ENCODE data around the gene CP.

CP gene

GRCh38 chr3:149145974-149146373 is 75.7 kb downstream of the CP start:
- Histone ChIP-seq H3K27ac (ENCODE audit: low read length) (peak overlapping the region; percentile 0), H3K27me3 (ENCODE audit: low read depth, low read length) (no peaks in the 10 kb centered on the region), H3K4me3 (ENCODE audit: low read depth in 1 of 2, low read length in 2 of 2) (no peak overlapping the region), H3K9me3 (ENCODE audit: control insufficient read depth in 1 of 2, low read length in 2 of 2) (no peaks in the 10 kb centered on the region), H3K36me3 (ENCODE audit: control insufficient read depth in 1 of 2, insufficient read depth in 2 of 2, low read length in 2 of 2) (peaks cover 28 to 37% of the 10 kb centered on the region in 2 donors), H3K4me1 (ENCODE audit: control insufficient read depth in 1 of 2, insufficient read depth in 2 of 2, low read length in 2 of 2) (no peaks in the 10 kb centered on the region)

GRCh38 chr3:149145356-149145755 is 76.3 kb downstream of the CP start:
- H3K4me1 ChIP-seq (ENCODE audit: control insufficient read depth in 1 of 2, insufficient read depth in 2 of 2, low read length in 2 of 2) = no peaks in the 10 kb centered on the region
- peaks cover 25 to 36% of the 10 kb centered on the region in 2 donors for H3K36me3 ChIP-seq (ENCODE audit: control insufficient read depth in 1 of 2, insufficient read depth in 2 of 2, low read length in 2 of 2)
- H3K27ac ChIP-seq (ENCODE audit: low read length) = no peak overlapping the region
- H3K9me3 ChIP-seq (ENCODE audit: control insufficient read depth in 1 of 2, low read length in 2 of 2) = no peaks in the 10 kb centered on the region
- H3K27me3 ChIP-seq (ENCODE audit: low read depth, low read length) = no peaks in the 10 kb centered on the region
- no peak overlapping the region for H3K4me3 ChIP-seq (ENCODE audit: low read depth in 1 of 2, low read length in 2 of 2)

GRCh38 chr3:149142682-149143081 is 78.9 kb downstream of the CP start:
- no peak overlapping the region for H3K27ac ChIP-seq (ENCODE audit: low read length)
- H3K4me3 ChIP-seq (ENCODE audit: low read depth in 1 of 2, low read length in 2 of 2) = no peak overlapping the region
- no peaks in the 10 kb centered on the region for H3K27me3 ChIP-seq (ENCODE audit: low read depth, low read length)
- H3K4me1 ChIP-seq (ENCODE audit: control insufficient read depth in 1 of 2, insufficient read depth in 2 of 2, low read length in 2 of 2) = no peaks in the 10 kb centered on the region
- no peaks in the 10 kb centered on the region for H3K9me3 ChIP-seq (ENCODE audit: control insufficient read depth in 1 of 2, low read length in 2 of 2)
- peaks cover 17 to 31% of the 10 kb centered on the region in 2 donors for H3K36me3 ChIP-seq (ENCODE audit: control insufficient read depth in 1 of 2, insufficient read depth in 2 of 2, low read length in 2 of 2)

- peaks cover 9 to 20% of the 10 kb centered on the region in 2 donors for H3K4me1 ChIP-seq (ENCODE audit: control insufficient read depth in 1 of 2, insufficient read depth in 2 of 2, low read length in 2 of 2)
- no peaks in the 10 kb centered on the region for H3K36me3 ChIP-seq (ENCODE audit: control insufficient read depth in 1 of 2, insufficient read depth in 2 of 2, low read length in 2 of 2)
- H3K9me3 ChIP-seq (ENCODE audit: control insufficient read depth in 1 of 2, low read length in 2 of 2) = no peaks in the 10 kb centered on the region
- H3K4me3 ChIP-seq (ENCODE audit: low read depth in 1 of 2, low read length in 2 of 2) = no peak overlapping the region
- H3K27me3 ChIP-seq (ENCODE audit: low read depth, low read length) = no peaks in the 10 kb centered on the region
- no peak overlapping the region for H3K27ac ChIP-seq (ENCODE audit: low read length)
Observed at GRCh38 chr3:149134575-149134974, 87.1 kb downstream of the CP start.

GRCh38 chr3:149131589-149131988 is 90.0 kb downstream of the CP start:
- H3K4me3 ChIP-seq (ENCODE audit: low read depth in 1 of 2, low read length in 2 of 2) = peak overlapping the region in 1 of 2 donors; percentile 94
- H3K27ac ChIP-seq (ENCODE audit: low read length) = peak overlapping the region; percentile 33
- no peaks in the 10 kb centered on the region for H3K9me3 ChIP-seq (ENCODE audit: control insufficient read depth in 1 of 2, low read length in 2 of 2)
- H3K27me3 ChIP-seq (ENCODE audit: low read depth, low read length) = no peaks in the 10 kb centered on the region
- H3K4me1 ChIP-seq (ENCODE audit: control insufficient read depth in 1 of 2, insufficient read depth in 2 of 2, low read length in 2 of 2) = peaks cover 9 to 20% of the 10 kb centered on the region in 2 donors
- H3K36me3 ChIP-seq (ENCODE audit: control insufficient read depth in 1 of 2, insufficient read depth in 2 of 2, low read length in 2 of 2) = no peaks in the 10 kb centered on the region

GRCh38 chr3:149129326-149130205 is 92.1 kb downstream of the CP start, which contains the start of gene HPS3:
Gene HPS3 (plus strand): TSS chr3:149129638. CDS start chr3:149129724, 86 bp downstream.
- peaks cover 9 to 19% of the 10 kb centered on the region in 2 donors for H3K4me1 ChIP-seq (ENCODE audit: control insufficient read depth in 1 of 2, insufficient read depth in 2 of 2, low read length in 2 of 2)
- H3K9me3 ChIP-seq (ENCODE audit: control insufficient read depth in 1 of 2, low read length in 2 of 2) = no peaks in the 10 kb centered on the region
- H3K27ac ChIP-seq (ENCODE audit: low read length) = peak within 1 kb of the TSS; percentile 87
- no peaks in the 10 kb centered on the region for H3K27me3 ChIP-seq (ENCODE audit: low read depth, low read length)
- H3K4me3 ChIP-seq (ENCODE audit: low read depth in 1 of 2, low read length in 2 of 2) = peak within 1 kb of the TSS; percentile 94 to 98
- no peaks in the 10 kb centered on the region for H3K36me3 ChIP-seq (ENCODE audit: control insufficient read depth in 1 of 2, insufficient read depth in 2 of 2, low read length in 2 of 2)

- H3K27ac ChIP-seq (ENCODE audit: low read length) = peak overlapping the region; percentile 87
- H3K9me3 ChIP-seq (ENCODE audit: control insufficient read depth in 1 of 2, low read length in 2 of 2) = no peaks in the 10 kb centered on the region
- peak overlapping the region; percentile 94 to 98 for H3K4me3 ChIP-seq (ENCODE audit: low read depth in 1 of 2, low read length in 2 of 2)
- H3K27me3 ChIP-seq (ENCODE audit: low read depth, low read length) = no peaks in the 10 kb centered on the region
- no peaks in the 10 kb centered on the region for H3K36me3 ChIP-seq (ENCODE audit: control insufficient read depth in 1 of 2, insufficient read depth in 2 of 2, low read length in 2 of 2)
- H3K4me1 ChIP-seq (ENCODE audit: control insufficient read depth in 1 of 2, insufficient read depth in 2 of 2, low read length in 2 of 2) = peaks cover 9 to 13% of the 10 kb centered on the region in 2 donors
Observed at GRCh38 chr3:149128821-149129220, 92.8 kb downstream of the CP start.

GRCh38 chr3:149122721-149123578 is 98.7 kb downstream of the CP start:
- Histone ChIP-seq H3K27ac (ENCODE audit: low read length) (no peak overlapping the region), H3K4me3 (ENCODE audit: low read depth in 1 of 2, low read length in 2 of 2) (no peak overlapping the region)

More at GRCh38 chr3:149122721-149123578, 98.7 kb downstream of the CP start:
- no peaks in the 10 kb centered on the region for H3K36me3 ChIP-seq (ENCODE audit: control insufficient read depth in 1 of 2, insufficient read depth in 2 of 2, low read length in 2 of 2)
- H3K4me1 ChIP-seq (ENCODE audit: control insufficient read depth in 1 of 2, insufficient read depth in 2 of 2, low read length in 2 of 2) = peaks cover 0 to 7% of the 10 kb centered on the region in 2 donors
- no peaks in the 10 kb centered on the region for H3K27me3 ChIP-seq (ENCODE audit: low read depth, low read length)
- no peaks in the 10 kb centered on the region for H3K9me3 ChIP-seq (ENCODE audit: control insufficient read depth in 1 of 2, low read length in 2 of 2)
